Dermis microvascular lymphatic vessel endothelial cell (primary cell): Measurements from ENCODE around the gene ZNF841. TPM values are rescaled to one million over a fixed set of nuclear protein-coding genes. Genes with fewer than 3 reads are reported as not detected.
"Not testable (repeated sequence)": the region's sequence is repeated elsewhere in the genome, so short reads cannot be mapped to it uniquely, and the experiment has no call there.

Experiments used
- DNase-seq, 2 donors: peaks; one replicate each; pipeline versions ENCODE4 v3.0.0 to v3.0.0-alpha.2; 2010; ENCODE audit warnings: low read depth in 2 of 2
- total RNA-seq: library from RNA; depleted of rRNA; stranded (reverse); fragments of >200 nt; gene quantifications from 2 replicates; pipeline ENCODE4 v1.2.1, GENCODE V29; 2014

Gene ZNF841
- 6.8 and 8.2 TPM in 2 replicates for total RNA-seq

GRCh38 chr19:52095172-52096014, at the start of gene ZNF841:
Gene ZNF841, minus strand, starts transcription at chr19:52095765. Its CDS starts 10,964 bp downstream, at chr19:52084801.
- DNase-seq: peak; percentile 85 to 94

- DNase-seq: no peak
Observed at GRCh38 chr19:52142001-52142595, 46.5 kb upstream of the ZNF841 start.

- no peak for DNase-seq
Observed at GRCh38 chr19:52141203-52141602, 45.6 kb upstream of the ZNF841 start.

DNA sequence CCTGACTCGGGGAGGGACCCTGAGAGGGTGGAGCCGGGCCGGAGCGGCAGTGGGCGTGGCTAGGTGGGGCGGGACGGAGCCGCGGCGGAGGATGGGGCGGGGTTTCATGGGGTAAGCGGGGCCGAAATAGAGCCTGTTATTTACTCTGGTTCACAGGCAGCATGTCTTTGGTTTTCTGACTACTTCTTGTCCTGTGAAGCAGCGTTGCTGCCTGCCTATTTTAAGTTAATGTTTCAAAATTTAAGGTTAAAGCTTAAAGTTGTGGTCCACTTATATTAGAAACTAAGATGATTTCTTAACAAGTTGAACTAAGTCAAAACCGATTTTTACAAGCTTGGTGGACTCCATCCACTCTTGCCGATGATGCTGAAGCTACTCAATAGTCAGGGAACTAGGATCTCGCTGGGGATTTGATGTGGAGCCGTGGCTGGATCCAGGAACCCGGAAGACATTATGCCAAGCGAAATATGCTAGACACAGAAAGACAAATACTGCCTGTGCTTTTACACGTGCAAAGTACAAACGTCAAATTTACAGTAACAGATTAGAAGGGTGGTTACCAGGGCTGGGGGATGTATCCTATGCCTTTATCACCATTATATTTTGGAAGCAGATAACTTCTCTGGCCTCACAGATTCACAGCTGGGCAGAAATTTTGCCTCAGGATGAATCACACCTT, 44.6 kb upstream of the ZNF841 start:
- no peak for DNase-seq

DNA sequence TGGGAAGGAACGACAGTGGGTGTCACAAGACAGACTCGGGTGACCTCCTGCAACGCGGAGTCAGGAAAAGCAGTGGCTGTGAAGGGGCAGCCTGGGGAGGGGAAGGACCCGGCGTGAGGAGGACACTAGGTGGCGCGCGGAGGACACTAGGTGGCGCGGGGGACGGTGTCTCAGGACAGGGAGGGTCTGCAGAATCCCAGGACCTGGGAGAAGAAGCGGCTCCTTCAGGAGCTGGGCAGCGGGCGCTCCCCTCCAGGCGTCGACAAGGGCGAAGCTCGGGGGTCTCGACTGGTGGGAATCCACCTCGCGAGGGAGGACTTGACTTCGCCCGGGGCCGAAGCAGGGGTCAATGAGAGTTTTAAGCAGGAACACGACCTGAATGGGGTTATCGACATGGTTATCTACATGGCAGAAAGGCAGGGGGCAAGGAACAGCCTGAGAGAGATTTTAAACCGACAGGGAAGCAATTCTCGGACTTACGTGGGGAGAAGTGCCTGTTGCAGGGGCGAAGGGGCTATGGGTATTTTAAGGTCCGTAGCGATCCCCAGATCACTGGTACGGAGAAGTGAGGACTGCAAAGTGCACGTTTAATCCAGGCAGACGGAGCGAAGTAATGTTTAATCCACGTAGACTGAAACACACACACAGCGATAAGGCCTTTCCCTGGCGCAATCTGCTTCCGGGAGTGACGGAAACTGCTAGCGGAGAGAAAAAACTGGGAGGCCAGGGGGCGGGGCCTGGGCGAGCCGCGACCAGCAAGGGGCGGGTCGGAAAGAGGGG, 43.9 kb upstream of the ZNF841 start, which contains the start of gene ZNF616:
TSS of gene ZNF616 (minus strand) at position 687 of the 780 bp plus-strand sequence. CDS start 9,426 bp downstream, outside the sequence.
- DNase-seq: peak; percentile 84 to 95

DNA sequence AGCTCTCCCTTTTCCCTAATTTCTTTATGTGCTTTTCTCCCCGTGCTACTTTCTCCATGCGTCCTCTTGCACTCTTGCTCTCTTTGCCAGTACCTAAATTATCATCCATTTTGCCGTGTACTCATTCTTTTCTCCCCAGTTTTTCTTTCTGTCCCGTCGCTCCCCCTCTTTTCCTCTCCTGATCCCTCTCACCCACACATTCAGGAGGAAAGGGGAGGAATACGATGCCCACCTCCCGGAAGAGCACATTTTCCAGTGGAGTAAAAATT, 43.4 kb upstream of the ZNF841 start:
- DNase-seq: no peak

DNA sequence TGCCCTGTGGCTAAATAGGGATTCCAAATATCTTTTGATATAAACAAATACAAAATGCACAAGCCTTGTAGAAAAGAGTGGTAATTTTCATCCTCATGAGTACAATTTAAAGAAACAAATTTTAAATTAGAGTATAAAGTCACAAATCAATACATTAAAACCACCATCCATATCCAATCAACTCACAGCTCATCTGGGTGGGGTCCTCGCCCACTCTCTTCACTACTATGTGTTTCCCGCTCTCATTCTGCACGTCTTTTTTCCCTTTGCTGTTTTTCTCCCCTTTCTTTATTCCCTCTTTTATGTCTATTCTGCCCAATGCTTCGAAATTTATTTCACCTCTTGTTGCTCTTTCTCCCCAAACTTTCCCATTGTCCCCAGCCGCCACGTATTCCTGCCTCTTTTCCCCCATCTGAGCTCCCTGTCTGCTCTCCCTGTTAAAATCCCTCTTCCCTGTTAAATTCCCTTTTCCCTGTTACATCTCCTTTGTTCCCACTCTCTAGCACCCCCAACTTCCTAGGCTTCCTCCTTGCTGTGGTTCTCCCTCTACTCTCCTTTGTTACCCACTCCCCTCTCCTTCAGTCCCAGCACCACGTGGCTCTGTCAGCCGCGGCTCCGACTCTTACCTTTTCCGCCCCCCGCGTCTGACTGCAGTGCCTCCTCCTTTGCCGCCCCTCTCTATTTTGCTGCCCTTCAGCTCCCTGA, 42.9 kb upstream of the ZNF841 start:
- DNase-seq: peak in 1 of 2 donors; percentile 37

GRCh38 chr19:52120286-52120685, 24.7 kb upstream of the ZNF841 start:
- DNase-seq: no peak

- no peak for DNase-seq
Observed at GRCh38 chr19:52115526-52116053, 20.0 kb upstream of the ZNF841 start.

DNA sequence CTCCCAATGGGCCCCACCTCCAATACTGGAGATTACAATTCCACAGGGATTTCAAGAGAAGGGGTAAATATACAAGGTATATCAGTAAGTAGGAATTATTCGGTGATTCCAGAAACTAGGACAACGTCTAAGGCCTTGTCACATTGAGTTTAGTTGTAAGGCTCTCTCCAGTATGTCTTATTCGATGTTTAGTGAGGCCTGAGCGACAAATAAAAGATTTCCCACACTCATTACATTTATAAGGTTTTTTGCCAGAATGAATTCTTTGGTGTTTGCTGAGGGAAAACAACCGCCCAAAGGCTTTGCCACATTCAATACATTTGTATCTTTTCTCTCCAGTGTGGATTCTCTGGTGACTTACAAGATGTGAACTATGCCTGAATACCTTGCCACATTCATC, 19.1 kb upstream of the ZNF841 start:
- DNase-seq: no peak

- DNase-seq: no peak
Observed at GRCh38 chr19:52112624-52113023, 17.1 kb upstream of the ZNF841 start.

DNA sequence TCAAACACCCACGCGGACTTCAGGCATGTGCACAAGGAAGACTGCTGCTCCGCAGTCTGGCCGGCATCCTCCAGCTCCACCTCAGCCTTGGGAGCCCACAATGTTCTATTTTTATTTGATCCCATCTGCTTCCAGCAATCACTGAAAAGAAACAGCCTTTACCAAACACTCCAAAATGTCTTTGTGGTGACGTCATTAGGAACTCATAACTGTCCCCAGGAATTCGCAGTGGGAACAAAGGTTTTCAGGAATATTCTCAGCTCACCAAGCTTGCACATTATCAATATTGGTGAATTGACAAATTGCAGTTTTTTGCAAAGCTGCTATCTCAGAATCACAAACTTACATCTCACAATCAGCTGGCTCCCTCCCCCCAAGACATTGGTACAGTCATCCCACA, 15.2 kb upstream of the ZNF841 start:
- DNase-seq: no peak

DNA sequence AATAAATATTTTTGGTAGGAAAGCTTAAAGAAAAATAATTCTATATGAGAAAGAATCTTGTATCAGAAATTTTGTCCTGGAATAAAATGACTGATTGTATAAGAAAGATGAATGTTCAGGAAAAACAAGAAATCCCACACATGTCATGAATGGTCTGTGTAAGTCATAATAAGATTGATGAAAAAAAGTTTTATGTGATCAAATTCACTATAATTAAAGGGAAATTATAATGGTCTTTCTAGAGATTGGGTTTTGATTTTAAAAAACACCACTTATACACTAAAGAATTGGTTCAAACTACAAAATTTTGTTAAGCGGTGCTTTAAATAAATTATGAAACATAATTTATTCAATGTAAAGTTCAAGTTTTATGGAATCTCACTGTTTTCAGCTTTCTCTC, 7.2 kb upstream of the ZNF841 start:
- DNase-seq: no peak

DNA sequence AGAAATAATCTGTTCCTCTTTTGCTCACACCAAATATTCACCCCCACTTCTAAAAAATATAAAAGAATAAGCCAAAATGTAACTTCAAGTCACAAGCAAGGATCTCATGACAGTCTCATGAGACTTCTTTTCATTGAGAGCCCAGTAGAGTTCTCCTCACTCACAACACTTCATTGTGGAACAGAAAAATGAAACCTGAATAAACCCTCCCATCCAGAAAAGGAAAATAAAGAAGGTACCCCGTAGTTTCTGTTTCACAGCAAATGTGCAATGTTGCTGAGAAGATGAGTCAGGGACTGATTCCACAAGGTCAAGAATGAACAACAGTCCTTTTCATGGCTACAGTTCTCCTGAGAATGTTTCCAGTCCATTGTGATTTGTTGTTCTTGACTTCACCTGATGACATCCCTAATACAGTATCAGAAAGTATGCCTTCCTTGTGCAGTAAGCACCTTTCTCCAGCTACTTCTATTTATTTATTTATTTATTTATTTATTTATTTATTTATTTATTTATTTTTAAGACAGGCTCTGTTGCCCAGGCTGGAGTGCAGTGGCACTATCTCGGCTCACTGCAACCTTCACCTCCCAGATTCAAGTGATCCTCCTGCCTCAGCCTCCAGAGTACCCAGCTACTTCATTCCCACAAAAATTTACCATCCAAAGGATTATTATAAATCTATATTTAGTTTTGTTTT, 6.4 kb upstream of the ZNF841 start:
- no peak for DNase-seq

GRCh38 chr19:52099497-52100138, 4.1 kb upstream of the ZNF841 start:
- DNase-seq: no peak

GRCh38 chr19:52096416-52096815, 851 bp upstream of the ZNF841 start:
- DNase-seq: not testable (repeated sequence)

DNA sequence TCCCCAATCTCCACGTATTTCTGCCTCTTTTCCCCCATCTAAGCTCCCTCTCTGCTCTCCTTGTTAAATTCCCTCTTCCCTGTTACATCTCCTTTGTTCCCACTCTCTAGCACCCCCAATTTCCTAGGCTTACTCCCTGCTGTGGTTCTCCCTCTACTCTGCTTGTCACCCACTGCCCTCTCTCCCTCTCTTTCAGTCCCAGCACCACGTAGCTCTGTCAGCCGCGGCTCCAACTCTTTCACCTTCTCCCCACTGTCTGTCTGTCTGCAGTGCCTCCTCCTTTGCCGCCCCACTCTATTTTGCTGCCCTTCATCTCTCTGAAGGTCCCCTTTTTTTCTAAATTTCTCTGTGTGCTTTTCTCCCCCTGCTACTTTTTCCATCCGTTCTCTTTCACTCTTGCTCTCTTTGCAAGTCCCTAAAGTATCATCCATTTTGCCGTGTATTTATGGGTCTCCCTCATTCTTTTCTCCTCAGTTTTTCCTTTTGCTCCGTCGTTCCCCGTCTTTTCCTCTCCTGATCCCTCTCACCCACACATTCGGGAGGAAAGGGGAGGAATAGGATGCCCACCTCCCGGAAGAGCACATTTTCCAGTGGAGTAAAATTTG, 937 bp downstream of the ZNF841 start:
- peak in 1 of 2 donors; percentile 6 for DNase-seq

DNA sequence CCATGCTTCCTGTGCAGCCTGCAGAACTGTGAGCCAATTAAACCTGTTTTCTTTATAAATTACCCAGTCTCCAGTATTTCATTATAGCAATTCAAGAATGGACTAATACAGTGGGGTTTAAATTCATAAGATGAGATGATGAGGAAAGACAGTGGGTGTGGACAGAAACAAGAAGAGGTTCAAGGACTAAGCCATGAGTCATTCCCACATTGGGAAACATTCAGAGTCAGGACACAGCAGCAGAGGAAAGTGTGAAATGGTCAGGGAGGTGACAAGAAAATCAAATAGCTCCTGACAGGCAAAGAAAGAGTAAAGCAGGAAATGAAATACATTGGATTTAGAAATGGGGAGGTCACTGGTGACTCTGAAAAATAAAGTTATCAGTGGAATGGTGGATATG, 9.1 kb downstream of the ZNF841 start:
- DNase-seq: no peak

GRCh38 chr19:52070496-52070895, 25.1 kb downstream of the ZNF841 start:
- DNase-seq: no peak
